Measurements from ENCODE around the gene C17orf100. TPM values are rescaled to one million over a fixed set of nuclear protein-coding genes. Genes with fewer than 3 reads are reported as not detected.

The C17orf100 gene
- total and polyA plus RNA-seq, 10 of the 15 experiments (the other 5 are each of a cell fraction or from before 2014, with no cell fraction given) = 0.84 to 4.7 (median 1.8) TPM

GRCh38 chr17:6666077-6666521 lies 14.5 kb downstream of the C17orf100 start (continued):
- TF ChIP-seq BCLAF1 (IDR thresholded peaks at IDR 0.05) (no peak), NRF1 (conservative IDR thresholded peaks at IDR 0.05; ENCODE audit: low read depth, low read length) (no peak), SREBF2 (IDR thresholded peaks at IDR 0.05; ENCODE audit: low read length) (no peak), NFYA (IDR thresholded peaks at IDR 0.05; ENCODE audit: borderline replicate concordance, low read depth, low read length) (no peak), IKZF1 (conservative IDR thresholded peaks at IDR 0.05) (peak; percentile 38; the same call in 1 of the 2 replicates), ZNF207 (IDR thresholded peaks at IDR 0.05; ENCODE audit: borderline replicate concordance) (no peak), ZNF592 (IDR thresholded peaks at IDR 0.05) (no peak), ZNF384 (IDR thresholded peaks at IDR 0.05; ENCODE audit: borderline replicate concordance, low read depth, low read length) (no peak), CBX3 (IDR thresholded peaks at IDR 0.05; ENCODE audit: borderline replicate concordance, low read depth) (no peak), EED (IDR thresholded peaks at IDR 0.05; ENCODE audit: low read depth) (no peak), YBX1 (IDR thresholded peaks at IDR 0.05) (no peak), ATF3 (IDR thresholded peaks at IDR 0.05; ENCODE audit: borderline replicate concordance, extremely low read depth, low read depth, low read length) (no peak), RFX5 (IDR thresholded peaks at IDR 0.05; ENCODE audit: low read depth, low read length) (no peak), HDAC6 (IDR thresholded peaks at IDR 0.05; ENCODE audit: unreplicated experiment) (no peak), HCFC1 (IDR thresholded peaks at IDR 0.05; ENCODE audit: low read length) (no peak), SIN3A (IDR thresholded peaks at IDR 0.05; ENCODE audit: low read depth, low read length) (no peak)
